Activated T-cell treated with anti-CD3 and anti-CD28 coated beads, Interleukin-2, amount 50 U/mL, for 24 hours (primary cell): ENCODE measurements around the gene MAFG.

Source experiments
- DNase-seq: peaks from one replicate; pipeline ENCODE4 v3.0.0-alpha.2; 2020
- H3K27ac Mint-ChIP-seq: 2 replicates; pipeline ENCODE4 v1.8.0; 2020; ENCODE audit warnings: mild to moderate bottlenecking, mixed read lengths
- H3K27me3 Mint-ChIP-seq: 2 replicates; pipeline ENCODE4 v1.8.0; 2020; ENCODE audit warnings: mixed read lengths
- H3K36me3 Mint-ChIP-seq: 2 replicates; pipeline ENCODE4 v1.8.0; 2020; ENCODE audit warnings: low read depth, mixed read lengths
- H3K4me1 Mint-ChIP-seq: 2 replicates; pipeline ENCODE4 v1.8.0; 2020; ENCODE audit warnings: low read depth, mixed read lengths
- H3K4me3 Mint-ChIP-seq: 2 replicates; pipeline ENCODE4 v1.8.0; 2020; ENCODE audit warnings: mild to moderate bottlenecking, moderate library complexity, mixed read lengths
- H3K9me3 Mint-ChIP-seq: 2 replicates; pipeline ENCODE4 v1.8.0; 2020; ENCODE audit warnings: mixed read lengths

Gene MAFG

DNA sequence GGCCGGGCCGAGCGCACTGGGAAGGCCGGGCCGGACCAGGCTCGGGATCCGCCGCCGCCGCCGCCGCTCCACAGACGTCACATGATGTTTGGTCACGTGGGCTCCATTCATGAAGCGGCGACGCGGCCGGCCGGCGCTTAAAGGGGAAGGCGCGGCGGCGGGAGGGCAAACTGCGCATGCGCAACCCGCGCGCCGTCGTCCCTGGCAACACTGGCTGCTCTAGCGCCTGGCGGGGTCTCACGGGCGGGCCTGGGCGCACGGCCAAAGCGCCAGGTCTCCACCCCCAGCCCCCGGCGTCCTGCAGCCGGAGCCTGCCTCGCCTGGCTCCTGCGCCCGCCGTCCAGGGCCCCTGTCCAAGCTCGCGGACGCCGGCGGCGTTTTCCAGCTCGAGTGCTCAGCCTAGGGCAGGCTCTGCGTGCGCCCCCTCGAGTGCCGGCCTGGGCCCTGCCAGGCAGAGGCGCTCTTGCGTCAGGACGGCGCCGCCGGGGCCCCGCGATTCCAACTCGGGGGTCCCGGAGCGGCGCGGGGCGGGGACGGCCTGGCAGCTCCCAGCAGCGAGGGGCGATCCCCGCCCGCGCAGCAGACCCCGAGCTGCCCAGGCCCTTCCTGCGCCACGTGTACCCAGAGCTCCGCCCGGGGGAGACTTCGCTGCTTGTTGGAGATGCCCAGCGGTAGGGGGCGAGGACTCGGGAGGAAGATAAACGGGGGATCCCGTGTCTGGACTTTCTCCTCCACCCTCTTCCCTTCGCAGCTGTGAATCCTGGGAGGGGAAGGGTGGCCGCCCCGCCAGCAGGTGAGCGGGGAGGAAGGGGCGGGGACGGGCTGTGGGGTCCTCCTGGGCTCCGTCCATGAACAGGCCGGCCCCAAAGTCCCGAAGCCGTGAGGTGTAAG, at the start of gene MAFG:
TSS of gene MAFG (minus strand) at position 83 of the 891 bp plus-strand sequence. CDS start 4,550 bp downstream, outside the sequence.
- Mint-ChIP-seq H3K4me3 (peak within 1 kb of the TSS; percentile 89), H3K9me3 (no peaks in the 10 kb centered on the region), H3K27me3 (peaks cover 11% of the 10 kb centered on the region), H3K4me1 (peaks cover 32% of the 10 kb centered on the region), H3K36me3 (peaks cover 13% of the 10 kb centered on the region), H3K27ac (peak within 1 kb of the TSS; percentile 91)
- DNase-seq: peak; percentile 93

GRCh38 chr17:81976332-81977210, 49.0 kb upstream of the MAFG start:
- Mint-ChIP-seq H3K27me3 (no peaks in the 10 kb centered on the region), H3K4me1 (peaks cover 42% of the 10 kb centered on the region), H3K27ac (peak overlapping the region; percentile 98), H3K36me3 (peaks cover 24% of the 10 kb centered on the region), H3K9me3 (no peaks in the 10 kb centered on the region), H3K4me3 (peak overlapping the region; percentile 91)
- peak; percentile 76 for DNase-seq

- H3K9me3 Mint-ChIP-seq: no peaks in the 10 kb centered on the region
- no peaks in the 10 kb centered on the region for H3K27me3 Mint-ChIP-seq
- DNase-seq: no peak
- H3K36me3 Mint-ChIP-seq: peaks cover 3% of the 10 kb centered on the region
- H3K27ac Mint-ChIP-seq: no peak overlapping the region
- H3K4me3 Mint-ChIP-seq: no peak overlapping the region
- H3K4me1 Mint-ChIP-seq: peaks cover 17% of the 10 kb centered on the region
Observed at GRCh38 chr17:81973432-81973831, 45.9 kb upstream of the MAFG start.

DNA sequence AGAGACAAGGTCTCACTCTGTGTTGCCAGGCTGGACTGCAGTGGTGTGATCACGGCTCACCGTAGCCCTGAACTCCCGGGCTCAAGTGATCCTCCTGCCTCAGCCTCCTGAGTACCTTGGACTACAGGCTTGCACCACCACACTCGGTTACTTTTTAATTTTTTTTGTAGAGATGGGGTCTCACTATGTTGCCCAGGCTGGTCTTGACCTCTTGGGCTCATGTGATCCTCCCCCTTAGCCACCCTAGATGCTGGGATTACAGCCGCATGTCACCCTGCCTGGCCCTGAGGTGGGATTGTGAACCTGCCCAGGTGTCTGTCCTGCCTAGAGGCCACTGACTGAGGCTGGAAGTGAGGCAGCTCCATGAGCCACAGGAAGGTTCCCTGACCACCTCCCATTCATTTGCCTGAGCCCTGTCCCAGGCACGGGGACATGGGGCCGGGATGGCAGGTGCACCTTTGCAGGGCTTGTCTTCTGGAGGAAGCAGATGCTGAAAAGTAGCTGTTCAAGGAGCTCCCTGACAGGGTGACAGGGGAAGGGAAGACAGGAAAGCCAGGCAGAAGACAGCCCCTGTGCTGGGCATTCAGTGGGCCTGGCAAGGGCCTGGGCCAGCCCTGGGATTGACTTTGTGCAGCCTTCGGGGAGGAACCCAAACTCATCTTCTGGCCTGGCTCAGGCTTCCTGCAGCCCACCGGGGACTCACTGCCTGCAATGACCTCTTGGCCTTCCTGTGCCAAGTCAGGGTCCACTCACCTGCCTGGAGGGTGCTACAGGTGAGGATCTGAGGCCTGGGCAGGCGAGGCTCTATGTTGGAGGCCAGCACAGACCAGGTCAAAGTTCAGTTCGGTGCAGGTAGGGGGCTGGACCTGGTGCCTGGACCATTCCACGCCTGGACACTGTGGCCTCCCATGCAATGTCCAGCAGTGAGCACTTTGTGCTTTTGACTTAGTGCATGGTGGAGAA, 41.6 kb upstream of the MAFG start:
- peaks cover 6% of the 10 kb centered on the region for H3K27me3 Mint-ChIP-seq
- H3K4me3 Mint-ChIP-seq: no peak overlapping the region
- no peaks in the 10 kb centered on the region for H3K36me3 Mint-ChIP-seq
- DNase-seq: no peak
- no peaks in the 10 kb centered on the region for H3K9me3 Mint-ChIP-seq
- no peak overlapping the region for H3K27ac Mint-ChIP-seq
- H3K4me1 Mint-ChIP-seq: peaks cover 13% of the 10 kb centered on the region

DNA sequence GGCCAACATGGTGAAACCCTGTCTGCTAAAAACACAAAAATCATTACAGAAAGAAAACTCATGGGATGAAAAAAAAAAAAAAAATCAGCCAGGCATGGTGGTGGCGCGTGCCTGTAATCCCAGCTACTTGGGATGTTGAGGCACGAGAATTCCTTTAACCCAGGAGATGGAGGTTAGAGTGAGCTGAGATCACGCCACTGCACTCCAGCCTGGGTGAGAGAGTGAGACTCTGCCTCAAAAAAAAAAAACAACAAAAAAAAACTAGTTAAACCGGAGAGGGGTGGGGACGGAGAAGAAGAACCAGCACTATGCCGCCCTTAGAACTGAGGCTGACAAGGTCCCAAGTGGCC, 40.8 kb upstream of the MAFG start:
- DNase-seq: no peak
- H3K4me3 Mint-ChIP-seq: peak overlapping the region; percentile 65
- H3K27ac Mint-ChIP-seq: peak overlapping the region; percentile 86
- no peaks in the 10 kb centered on the region for H3K36me3 Mint-ChIP-seq
- H3K27me3 Mint-ChIP-seq: peaks cover 12% of the 10 kb centered on the region
- H3K4me1 Mint-ChIP-seq: peaks cover 13% of the 10 kb centered on the region
- H3K9me3 Mint-ChIP-seq: no peaks in the 10 kb centered on the region

DNA sequence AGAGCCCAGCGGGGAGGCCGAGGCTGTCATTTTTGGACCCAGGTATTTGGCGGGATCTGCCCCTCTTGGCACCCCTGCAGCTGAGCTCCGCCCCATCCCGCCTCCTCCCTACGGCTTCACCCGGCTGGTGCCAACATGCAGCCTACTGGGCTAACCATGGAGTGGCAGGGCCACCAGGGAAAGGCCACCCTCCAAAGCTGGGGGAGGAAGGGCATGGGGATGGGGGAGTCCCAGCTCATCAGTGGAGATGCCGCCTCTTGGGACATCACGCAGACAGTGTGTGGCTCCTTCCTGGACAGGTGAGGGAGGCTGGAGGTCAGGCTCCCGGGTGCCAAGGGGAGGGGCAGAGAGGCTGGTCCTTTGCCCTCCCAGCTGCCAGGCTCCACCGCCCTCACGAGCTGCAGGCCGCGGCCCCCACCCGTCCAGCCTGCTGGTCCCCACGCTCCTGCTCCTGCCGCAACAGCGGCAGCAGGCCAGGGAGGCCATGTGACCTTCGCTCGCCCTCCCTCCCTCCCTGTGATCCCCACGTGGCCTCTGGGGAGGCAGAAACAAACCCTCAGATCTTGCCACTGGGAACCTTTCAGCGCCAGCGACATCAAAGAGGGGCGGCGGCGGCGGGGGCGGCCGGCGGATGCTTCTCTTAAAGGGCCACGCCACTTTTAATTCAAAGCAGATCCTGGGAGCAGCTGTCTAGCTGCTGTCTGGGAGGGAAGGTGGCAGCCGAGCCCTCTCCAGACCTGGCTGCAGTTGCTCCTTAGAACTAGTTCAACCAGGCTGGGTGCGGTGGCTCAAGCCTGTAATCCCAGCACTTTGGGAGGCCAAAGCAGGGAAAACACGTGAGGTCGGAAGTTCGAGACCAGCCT, 40.2 kb upstream of the MAFG start:
- peak overlapping the region; percentile 65 for H3K4me3 Mint-ChIP-seq
- H3K4me1 Mint-ChIP-seq: peaks cover 13% of the 10 kb centered on the region
- peak overlapping the region; percentile 86 for H3K27ac Mint-ChIP-seq
- H3K36me3 Mint-ChIP-seq: no peaks in the 10 kb centered on the region
- no peaks in the 10 kb centered on the region for H3K9me3 Mint-ChIP-seq
- peak; percentile 90 for DNase-seq
- H3K27me3 Mint-ChIP-seq: peaks cover 16% of the 10 kb centered on the region

- Mint-ChIP-seq H3K9me3 (no peaks in the 10 kb centered on the region), H3K36me3 (no peaks in the 10 kb centered on the region), H3K4me3 (peak overlapping the region; percentile 65), H3K27me3 (peaks cover 22% of the 10 kb centered on the region), H3K4me1 (peaks cover 13% of the 10 kb centered on the region), H3K27ac (no peak overlapping the region)
- DNase-seq: no peak
Observed at GRCh38 chr17:81967244-81967532, 39.7 kb upstream of the MAFG start.

GRCh38 chr17:81966343-81967243, 39.1 kb upstream of the MAFG start:
- H3K27ac Mint-ChIP-seq: no peak overlapping the region
- no peaks in the 10 kb centered on the region for H3K36me3 Mint-ChIP-seq
- H3K9me3 Mint-ChIP-seq: no peaks in the 10 kb centered on the region
- no peak for DNase-seq
- peaks cover 24% of the 10 kb centered on the region for H3K27me3 Mint-ChIP-seq
- H3K4me3 Mint-ChIP-seq: no peak overlapping the region
- H3K4me1 Mint-ChIP-seq: peaks cover 13% of the 10 kb centered on the region

DNA sequence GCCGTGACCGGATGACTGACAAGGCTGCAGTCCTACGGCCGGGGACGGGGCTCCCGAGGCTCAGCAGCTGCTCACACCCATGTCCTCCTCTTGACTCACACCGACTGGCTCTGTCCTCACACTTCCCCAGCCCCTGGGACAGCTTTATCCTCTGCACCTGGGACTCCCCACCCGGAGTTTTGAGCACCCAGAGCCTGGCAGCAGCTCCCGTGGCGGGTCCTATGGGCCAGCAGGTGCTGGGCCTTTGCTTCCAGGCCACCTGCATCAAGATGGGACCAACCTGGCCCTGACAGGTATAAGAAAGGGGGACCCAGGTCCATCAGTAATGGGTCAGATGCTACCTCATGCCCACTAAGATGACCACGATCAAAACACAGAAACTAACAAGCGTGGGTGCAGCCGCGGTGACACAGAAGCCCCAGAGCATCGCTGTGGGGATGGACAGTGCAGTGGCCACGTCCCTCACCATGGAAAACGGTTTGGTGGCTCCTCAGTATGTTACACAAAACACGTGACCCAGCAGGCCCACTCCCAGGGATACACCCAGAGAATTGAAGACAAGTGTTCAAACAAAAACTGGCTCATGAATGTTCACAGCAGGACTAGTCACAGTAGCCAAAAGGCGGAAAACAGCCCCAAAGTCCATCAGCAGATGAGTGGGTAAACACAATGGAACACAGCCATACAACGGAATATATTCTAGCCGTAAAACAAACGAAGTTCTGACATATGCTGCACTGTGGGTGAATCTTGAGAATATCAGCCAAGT, 36.7 kb upstream of the MAFG start:
- Mint-ChIP-seq H3K27ac (no peak overlapping the region), H3K9me3 (no peaks in the 10 kb centered on the region), H3K36me3 (no peaks in the 10 kb centered on the region), H3K4me3 (no peak overlapping the region), H3K27me3 (peaks cover 27% of the 10 kb centered on the region), H3K4me1 (peaks cover 13% of the 10 kb centered on the region)
- no peak for DNase-seq

DNA sequence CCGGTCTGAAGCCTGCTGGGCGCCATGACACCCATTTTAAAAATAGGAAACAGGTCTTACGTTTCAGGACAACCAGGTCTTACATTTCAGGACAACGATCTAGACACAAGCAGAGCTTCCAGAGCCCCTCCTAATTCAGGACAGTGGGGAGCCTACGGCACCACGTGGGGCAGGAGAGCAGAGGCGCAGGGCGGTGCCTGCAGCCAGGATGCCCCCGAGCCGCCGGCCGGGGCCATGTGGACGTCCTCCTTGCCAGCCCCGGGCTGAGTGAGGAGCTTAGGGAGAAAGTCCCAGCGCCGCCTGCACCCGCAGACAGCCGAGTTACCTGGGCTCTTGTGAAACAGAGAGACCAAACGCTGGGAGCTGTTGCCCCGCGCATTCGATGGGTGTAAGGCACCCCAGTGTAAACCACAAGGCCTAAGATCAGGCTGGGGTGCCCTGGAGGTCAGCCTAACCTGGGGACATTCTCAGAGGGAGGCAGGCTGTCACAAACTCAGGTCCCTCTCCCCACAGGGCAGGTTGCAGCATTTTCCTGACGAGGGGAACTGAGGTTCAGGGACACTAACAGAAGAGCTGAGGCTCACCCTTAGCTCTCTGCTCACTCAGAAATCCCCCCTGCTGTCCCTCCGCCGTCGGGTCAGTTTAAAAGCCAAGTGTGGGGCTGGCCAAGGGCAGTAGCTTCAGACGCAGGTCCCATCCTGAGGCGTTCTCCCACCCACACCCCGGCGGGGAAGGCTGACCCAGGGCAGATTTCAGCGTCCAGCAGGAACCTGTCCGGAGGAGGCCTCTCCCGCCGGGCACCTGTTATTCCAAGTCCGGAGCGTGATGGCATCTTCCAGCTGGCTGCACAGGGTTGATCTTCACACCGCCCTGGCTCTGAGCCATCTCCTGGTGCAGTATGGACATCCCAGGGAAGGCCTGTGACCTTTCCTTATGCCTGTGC, 35.2 kb upstream of the MAFG start:
- Mint-ChIP-seq H3K4me1 (peaks cover 4% of the 10 kb centered on the region), H3K27ac (no peak overlapping the region), H3K4me3 (no peak overlapping the region)

More for the DNA sequence above, 35.2 kb upstream of the MAFG start:
- peaks cover 37% of the 10 kb centered on the region for H3K27me3 Mint-ChIP-seq
- no peaks in the 10 kb centered on the region for H3K36me3 Mint-ChIP-seq
- DNase-seq: no peak
- no peaks in the 10 kb centered on the region for H3K9me3 Mint-ChIP-seq
